Measurements from ENCODE around the gene GNAL. TPM values are rescaled to one million over a fixed set of nuclear protein-coding genes. Genes with fewer than 3 reads are reported as not detected.

The GNAL gene
- total RNA-seq, 1 experiment from 2014 or later = 0.44 TPM

DNA sequence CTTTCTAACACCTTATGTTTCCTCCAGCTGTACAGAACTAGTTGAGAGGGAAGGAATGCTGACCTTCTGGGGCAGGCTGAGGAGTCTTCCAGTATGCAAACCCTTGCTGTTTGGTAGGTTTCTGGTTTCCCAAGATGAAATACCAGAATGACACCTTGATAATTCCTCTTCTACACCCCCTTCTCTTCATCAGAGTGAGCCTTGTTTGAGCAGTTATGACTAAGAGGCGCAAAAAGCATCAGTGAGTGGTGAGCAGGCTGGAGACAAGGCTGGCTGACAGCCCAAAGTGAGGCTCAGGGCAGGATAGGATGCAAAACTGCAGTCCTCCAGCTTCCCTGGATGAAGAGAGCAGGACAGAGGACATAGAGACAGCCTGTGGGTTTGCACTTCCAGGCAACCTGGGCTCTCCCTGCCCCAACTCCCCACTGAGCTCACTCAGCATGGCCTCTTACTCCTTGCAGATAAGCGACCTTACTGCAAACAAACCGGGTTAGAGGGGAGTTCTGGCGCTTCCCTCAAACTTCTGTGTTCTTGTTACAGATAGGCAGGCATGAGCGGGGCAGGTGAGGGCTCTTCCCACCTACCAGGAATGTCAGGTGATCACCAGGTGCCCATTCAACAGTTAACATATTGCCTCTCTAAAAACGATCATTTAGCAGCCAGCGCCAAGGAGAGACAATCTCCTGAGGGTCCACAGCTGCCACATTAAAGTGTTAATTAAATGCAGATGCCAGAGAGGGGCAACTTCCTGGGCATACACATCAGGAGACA, 213.6 kb downstream of the GNAL start:
- Histone ChIP-seq H3K27me3 (ENCODE audit: control insufficient read depth, insufficient read depth, low read length) (no peaks in the 10 kb centered on the region), H3K4me3 (ENCODE audit: low read depth in 2 of 2, low read length in 2 of 2) (no peak overlapping the region), H3K36me3 (ENCODE audit: control insufficient read depth, insufficient read depth, low read length) (peaks cover 2% of the 10 kb centered on the region), H3K27ac (ENCODE audit: low read length) (no peak overlapping the region), H3K4me1 (ENCODE audit: control insufficient read depth, insufficient read depth, low read length) (0 out of 2 replicates have a peak, but pooled peaks cover 6% of the 10 kb centered on the region), H3K9me3 (ENCODE audit: control insufficient read depth, insufficient read depth, low read depth, low read length) (no peaks in the 10 kb centered on the region)
- ATAC-seq = peak; percentile 51; the same call in 1 of the 2 replicates
- TF ChIP-seq REST (IDR thresholded peaks at IDR 0.05; ENCODE audit: insufficient read depth in 1 of 2, low read depth in 2 of 2, low read length in 1 of 2) (no peak), SIN3A (IDR thresholded peaks at IDR 0.05; ENCODE audit: borderline replicate concordance, insufficient read depth, low read depth, low read length) (no peak), TCF7L2 (IDR thresholded peaks at IDR 0.05; ENCODE audit: low read depth, low read length) (no peak), POLR2AphosphoS5 (IDR thresholded peaks at IDR 0.05; ENCODE audit: low read depth, low read length) (no peak)
- TF ChIP-seq, protein P1, sequence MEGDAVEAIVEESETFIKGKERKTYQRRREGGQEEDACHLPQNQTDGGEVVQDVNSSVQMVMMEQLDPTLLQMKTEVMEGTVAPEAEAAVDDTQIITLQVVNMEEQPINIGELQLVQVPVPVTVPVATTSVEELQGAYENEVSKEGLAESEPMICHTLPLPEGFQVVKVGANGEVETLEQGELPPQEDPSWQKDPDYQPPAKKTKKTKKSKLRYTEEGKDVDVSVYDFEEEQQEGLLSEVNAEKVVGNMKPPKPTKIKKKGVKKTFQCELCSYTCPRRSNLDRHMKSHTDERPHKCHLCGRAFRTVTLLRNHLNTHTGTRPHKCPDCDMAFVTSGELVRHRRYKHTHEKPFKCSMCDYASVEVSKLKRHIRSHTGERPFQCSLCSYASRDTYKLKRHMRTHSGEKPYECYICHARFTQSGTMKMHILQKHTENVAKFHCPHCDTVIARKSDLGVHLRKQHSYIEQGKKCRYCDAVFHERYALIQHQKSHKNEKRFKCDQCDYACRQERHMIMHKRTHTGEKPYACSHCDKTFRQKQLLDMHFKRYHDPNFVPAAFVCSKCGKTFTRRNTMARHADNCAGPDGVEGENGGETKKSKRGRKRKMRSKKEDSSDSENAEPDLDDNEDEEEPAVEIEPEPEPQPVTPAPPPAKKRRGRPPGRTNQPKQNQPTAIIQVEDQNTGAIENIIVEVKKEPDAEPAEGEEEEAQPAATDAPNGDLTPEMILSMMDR (IDR thresholded peaks at IDR 0.05) = no peak
- intact Hi-C loops (cut with micrococcal nuclease; ENCODE audit: unreplicated experiment) = no loop called here
- ChIA-PET CTCF (no interaction called here), POLR2A (no interaction called here)
- in situ Hi-C loops (cut with HindIII; ENCODE audit: low pct_unique_long_range_greater_than_20kb, low sequenced_read_pairs) = loop anchor here (25.0 kb wide), 1 partner anchor 110 kb away; no protein-coding TSS in a partner anchor
- DNase-seq (ENCODE audit: low read depth, low spot score) = no peak
- BruUV-seq (replicated peaks) = no TSS peak

- ATAC-seq (no peak), DNase-seq (ENCODE audit: low read depth, low spot score) (no peak)
- Histone ChIP-seq H3K4me3 (ENCODE audit: low read depth in 2 of 2, low read length in 2 of 2) (no peak overlapping the region), H3K4me1 (ENCODE audit: control insufficient read depth, insufficient read depth, low read length) (peaks cover 6% of the 10 kb centered on the region; the same call in 1 of the 2 replicates), H3K27ac (ENCODE audit: low read length) (no peak overlapping the region), H3K9me3 (ENCODE audit: control insufficient read depth, insufficient read depth, low read depth, low read length) (no peaks in the 10 kb centered on the region), H3K27me3 (ENCODE audit: control insufficient read depth, insufficient read depth, low read length) (no peaks in the 10 kb centered on the region), H3K36me3 (ENCODE audit: control insufficient read depth, insufficient read depth, low read length) (peaks cover 5% of the 10 kb centered on the region)
- POLR2A ChIA-PET = interaction anchor here (0.6 kb wide), 1 partner anchor 10 kb away, joined by 7 read pairs; no protein-coding TSS in a partner anchor
- BruUV-seq (replicated peaks) = no TSS peak
- TF ChIP-seq REST (IDR thresholded peaks at IDR 0.05; ENCODE audit: insufficient read depth in 1 of 2, low read depth in 2 of 2, low read length in 1 of 2) (no peak), TCF7L2 (IDR thresholded peaks at IDR 0.05; ENCODE audit: low read depth, low read length) (no peak), POLR2AphosphoS5 (IDR thresholded peaks at IDR 0.05; ENCODE audit: low read depth, low read length) (no peak), SIN3A (IDR thresholded peaks at IDR 0.05; ENCODE audit: borderline replicate concordance, insufficient read depth, low read depth, low read length) (no peak)
- TF ChIP-seq, protein P1 (IDR thresholded peaks at IDR 0.05) = no peak
- CTCF ChIA-PET = no interaction called here
- intact Hi-C loops (cut with micrococcal nuclease; ENCODE audit: unreplicated experiment) (no loop called here), in situ Hi-C loops (cut with HindIII; ENCODE audit: low pct_unique_long_range_greater_than_20kb, low sequenced_read_pairs) (loop anchor here (25.0 kb wide), 1 partner anchor 107 kb away; no protein-coding TSS in a partner anchor)
Measured at GRCh38 chr18:11905613-11906012, 216.5 kb downstream of the GNAL start.

Measured in Panc1 (cell line).